Measurements from ENCODE around the gene NTMT1. TPM values are rescaled to one million over a fixed set of nuclear protein-coding genes. Genes with fewer than 3 reads are reported as not detected.
A peak's percentile ranks its signal among the peaks of the same experiment; 100 is the strongest.

Gene NTMT1
- total RNA-seq, 1 donor from 2014 or later = 45.7 TPM

DNA sequence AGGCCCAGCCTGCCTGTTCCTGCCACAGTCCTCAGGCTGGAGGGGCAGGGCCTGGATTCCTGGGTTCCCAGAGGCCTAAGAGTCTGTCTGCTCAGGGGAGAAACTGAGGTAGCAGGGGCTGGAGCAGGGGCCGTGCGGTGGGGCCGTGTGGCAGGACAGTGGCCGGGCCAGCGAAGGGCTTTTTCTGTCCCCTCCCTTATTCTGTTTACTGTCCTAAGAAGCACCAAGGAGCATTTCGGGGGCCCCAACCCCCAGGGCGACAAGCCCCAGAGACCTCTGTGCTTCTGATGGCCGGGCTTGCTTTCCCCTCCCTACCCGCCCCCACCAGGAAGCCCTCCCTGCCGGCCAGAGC, 22.8 kb downstream of the NTMT1 start:
- Mint-ChIP-seq H3K27me3 (ENCODE audit: unreplicated experiment) (no peaks in the 10 kb centered on the region), H3K4me3 (ENCODE audit: unreplicated experiment) (no peak overlapping the region), H3K27ac (ENCODE audit: unreplicated experiment) (no peak overlapping the region), H3K4me1 (ENCODE audit: unreplicated experiment) (peaks cover 19% of the 10 kb centered on the region), H3K9me3 (ENCODE audit: unreplicated experiment) (no peaks in the 10 kb centered on the region), H3K36me3 (ENCODE audit: unreplicated experiment) (no peaks in the 10 kb centered on the region)
- TF ChIP-seq, protein P1, sequence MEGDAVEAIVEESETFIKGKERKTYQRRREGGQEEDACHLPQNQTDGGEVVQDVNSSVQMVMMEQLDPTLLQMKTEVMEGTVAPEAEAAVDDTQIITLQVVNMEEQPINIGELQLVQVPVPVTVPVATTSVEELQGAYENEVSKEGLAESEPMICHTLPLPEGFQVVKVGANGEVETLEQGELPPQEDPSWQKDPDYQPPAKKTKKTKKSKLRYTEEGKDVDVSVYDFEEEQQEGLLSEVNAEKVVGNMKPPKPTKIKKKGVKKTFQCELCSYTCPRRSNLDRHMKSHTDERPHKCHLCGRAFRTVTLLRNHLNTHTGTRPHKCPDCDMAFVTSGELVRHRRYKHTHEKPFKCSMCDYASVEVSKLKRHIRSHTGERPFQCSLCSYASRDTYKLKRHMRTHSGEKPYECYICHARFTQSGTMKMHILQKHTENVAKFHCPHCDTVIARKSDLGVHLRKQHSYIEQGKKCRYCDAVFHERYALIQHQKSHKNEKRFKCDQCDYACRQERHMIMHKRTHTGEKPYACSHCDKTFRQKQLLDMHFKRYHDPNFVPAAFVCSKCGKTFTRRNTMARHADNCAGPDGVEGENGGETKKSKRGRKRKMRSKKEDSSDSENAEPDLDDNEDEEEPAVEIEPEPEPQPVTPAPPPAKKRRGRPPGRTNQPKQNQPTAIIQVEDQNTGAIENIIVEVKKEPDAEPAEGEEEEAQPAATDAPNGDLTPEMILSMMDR (IDR thresholded peaks at IDR 0.05) = no peak
- DNase-seq (ENCODE audit: extremely low spot score, unreplicated experiment) = no peak

DNA sequence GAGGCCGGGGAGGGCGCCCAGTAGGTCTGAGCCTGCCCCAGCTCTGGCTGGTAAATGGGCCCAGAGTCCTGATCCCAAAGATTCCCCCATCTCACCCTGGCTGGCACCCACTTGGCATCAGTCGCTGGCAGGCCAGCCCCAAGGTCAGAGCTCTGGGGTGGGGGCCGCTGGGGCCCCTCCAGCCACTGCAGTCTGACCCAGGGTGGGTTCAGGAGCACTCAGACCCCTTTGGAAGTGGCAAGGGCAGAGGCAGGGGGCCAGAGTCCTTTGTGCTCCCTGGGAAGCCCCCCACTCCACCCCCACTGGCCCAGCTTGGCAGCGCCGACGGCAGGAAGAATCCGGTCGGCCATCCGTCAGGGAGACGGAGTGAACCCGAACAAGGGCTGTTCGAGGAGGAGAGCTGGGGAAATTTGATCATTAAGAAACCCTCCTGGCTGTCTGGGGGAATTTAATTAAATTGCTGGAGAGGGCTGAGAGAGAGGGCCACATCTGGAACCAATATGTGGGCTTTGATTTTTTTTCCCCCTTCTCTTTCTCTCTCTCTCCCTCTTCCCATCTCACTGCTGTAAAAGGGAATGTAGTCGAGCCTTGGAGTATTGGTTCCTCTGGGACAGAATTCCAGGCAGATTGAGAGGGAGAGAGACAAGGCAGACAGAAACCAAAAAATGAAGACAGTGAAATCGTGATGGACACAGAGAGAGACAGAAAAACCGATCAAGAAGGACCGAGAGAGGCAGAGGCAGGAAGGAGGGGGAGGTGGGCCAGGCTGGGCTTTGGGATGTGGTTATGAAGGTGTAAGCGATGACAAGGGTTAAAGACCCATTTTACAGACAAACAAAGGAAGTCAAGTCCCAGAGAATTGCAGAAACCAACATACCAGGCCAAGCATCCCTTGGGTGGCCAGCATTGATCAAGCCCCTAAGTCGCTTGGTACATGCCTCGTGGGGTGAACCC, 24.0 kb downstream of the NTMT1 start:
- H3K4me3 Mint-ChIP-seq (ENCODE audit: unreplicated experiment) = no peak overlapping the region
- peaks cover 27% of the 10 kb centered on the region for H3K4me1 Mint-ChIP-seq (ENCODE audit: unreplicated experiment)
- no peaks in the 10 kb centered on the region for H3K27me3 Mint-ChIP-seq (ENCODE audit: unreplicated experiment)
- no peak for DNase-seq (ENCODE audit: extremely low spot score, unreplicated experiment)
- no peaks in the 10 kb centered on the region for H3K9me3 Mint-ChIP-seq (ENCODE audit: unreplicated experiment)
- H3K27ac Mint-ChIP-seq (ENCODE audit: unreplicated experiment) = peak overlapping the region; percentile 69
- no peaks in the 10 kb centered on the region for H3K36me3 Mint-ChIP-seq (ENCODE audit: unreplicated experiment)
- TF ChIP-seq, protein P1 (IDR thresholded peaks at IDR 0.05) = no peak

DNA sequence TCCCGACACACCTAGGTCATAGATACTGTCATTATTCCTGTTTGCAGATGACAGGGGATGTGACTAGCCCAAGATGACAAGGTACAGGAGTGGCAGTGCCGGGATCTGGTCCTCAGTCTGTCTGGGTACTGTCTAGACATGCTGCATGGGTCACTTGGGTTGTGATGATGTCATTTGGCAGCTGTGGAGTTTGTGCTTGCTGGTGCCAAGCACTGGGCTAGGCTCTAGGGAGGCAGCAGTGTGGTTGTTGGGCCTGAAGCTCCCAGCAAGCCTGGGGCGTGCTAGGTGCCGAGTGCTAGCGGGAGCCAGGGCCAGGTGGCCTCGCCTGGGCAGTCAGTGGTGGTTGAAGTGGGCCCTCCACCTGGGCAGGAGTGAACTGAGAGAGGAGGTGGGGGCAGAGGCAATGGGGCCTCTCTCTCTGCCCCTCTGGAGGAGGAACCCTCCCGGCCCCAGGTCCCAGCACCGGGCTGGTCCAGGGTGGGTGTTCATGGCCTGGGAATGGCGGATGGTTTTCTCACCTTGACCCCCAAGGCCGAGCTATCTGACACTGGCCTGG, 24.8 kb downstream of the NTMT1 start:
- H3K27ac Mint-ChIP-seq (ENCODE audit: unreplicated experiment) = no peak overlapping the region
- TF ChIP-seq, protein P1 (IDR thresholded peaks at IDR 0.05) = no peak
- no peaks in the 10 kb centered on the region for H3K27me3 Mint-ChIP-seq (ENCODE audit: unreplicated experiment)
- no peaks in the 10 kb centered on the region for H3K36me3 Mint-ChIP-seq (ENCODE audit: unreplicated experiment)
- H3K4me1 Mint-ChIP-seq (ENCODE audit: unreplicated experiment) = peaks cover 27% of the 10 kb centered on the region
- H3K9me3 Mint-ChIP-seq (ENCODE audit: unreplicated experiment) = no peaks in the 10 kb centered on the region
- no peak overlapping the region for H3K4me3 Mint-ChIP-seq (ENCODE audit: unreplicated experiment)
- DNase-seq (ENCODE audit: extremely low spot score, unreplicated experiment) = no peak

DNA sequence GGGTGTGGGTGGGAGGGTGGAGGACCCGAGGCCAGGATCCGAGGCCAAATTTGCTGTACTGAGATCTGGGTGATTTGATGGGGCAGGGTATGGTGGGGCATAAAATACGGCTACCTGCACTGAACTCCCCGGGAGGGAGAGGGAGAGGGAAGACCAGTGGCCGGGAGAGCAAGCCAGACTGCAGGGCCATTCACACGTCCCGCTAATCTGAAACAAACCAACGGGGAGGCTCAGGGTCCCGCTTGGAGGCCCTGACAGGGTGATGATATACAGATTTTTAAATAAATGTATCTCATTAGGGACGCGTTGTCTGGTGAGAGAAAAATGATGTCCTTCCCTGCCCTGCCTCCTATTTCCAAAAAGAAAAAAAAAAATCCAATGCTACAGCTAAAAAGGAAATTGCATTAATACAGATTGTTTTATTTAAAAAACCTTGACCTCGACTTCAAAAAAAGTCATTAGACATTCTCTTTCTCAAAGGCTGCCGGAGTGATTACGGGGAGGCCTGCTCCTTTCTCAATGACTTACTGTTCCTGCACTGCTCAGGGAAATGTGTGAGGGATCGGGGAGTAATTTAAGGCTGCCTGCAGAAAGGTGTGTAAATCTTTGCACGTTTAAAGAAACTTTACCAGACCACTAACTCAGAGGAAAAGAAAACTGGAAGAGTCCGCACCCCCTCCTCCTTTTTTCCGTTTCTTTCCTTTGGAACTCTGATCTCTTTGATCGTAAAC, 28.0 kb downstream of the NTMT1 start:
- Mint-ChIP-seq H3K9me3 (ENCODE audit: unreplicated experiment) (no peaks in the 10 kb centered on the region), H3K4me3 (ENCODE audit: unreplicated experiment) (no peak overlapping the region), H3K27ac (ENCODE audit: unreplicated experiment) (no peak overlapping the region), H3K27me3 (ENCODE audit: unreplicated experiment) (no peaks in the 10 kb centered on the region), H3K4me1 (ENCODE audit: unreplicated experiment) (peaks cover 33% of the 10 kb centered on the region), H3K36me3 (ENCODE audit: unreplicated experiment) (no peaks in the 10 kb centered on the region)
- TF ChIP-seq, protein P1 (IDR thresholded peaks at IDR 0.05) = no peak
- DNase-seq (ENCODE audit: extremely low spot score, unreplicated experiment) = no peak
